ENCODE data around the gene EXTL2.
A peak's percentile ranks its signal among the peaks of the same experiment; 100 is the strongest.
"Not testable (repeated sequence)": the region's sequence is repeated elsewhere in the genome, so short reads cannot be mapped to it uniquely, and the experiment has no call there.

EXTL2 gene

GRCh38 chr1:100894603-100895539 is at the start of gene EXTL2:
Gene EXTL2 (minus strand): TSS chr1:100894842. CDS start chr1:100888757, 6,085 bp downstream.
- ATAC-seq: peak; percentile 22
- peak; percentile 83 for DNase-seq

DNA sequence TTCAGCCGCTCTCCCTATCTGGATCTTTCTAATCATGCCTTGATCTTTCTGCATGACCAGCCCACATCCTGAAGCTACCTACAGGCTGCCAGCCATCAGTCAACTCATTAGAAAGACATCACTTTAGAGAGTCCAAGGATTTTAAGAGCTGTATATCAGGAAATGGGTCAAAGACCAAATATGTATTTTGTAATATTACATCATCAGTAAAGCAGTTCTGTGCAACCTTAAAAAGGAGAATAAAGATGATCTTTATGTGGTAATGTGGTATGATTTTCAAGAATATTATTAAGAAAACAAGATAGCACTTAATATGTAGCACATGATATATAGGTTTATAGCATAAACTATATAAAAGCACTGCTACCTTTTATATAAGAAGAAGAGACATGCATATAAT is 48.9 kb upstream of the EXTL2 start:
- DNase-seq: no peak
- no peak for ATAC-seq

GRCh38 chr1:100942304-100943046 is 47.8 kb upstream of the EXTL2 start:
- DNase-seq: no peak
- ATAC-seq: no peak

GRCh38 chr1:100941580-100942216 is 47.1 kb upstream of the EXTL2 start:
- ATAC-seq (peak; percentile 44), DNase-seq (no peak)

- DNase-seq (peak; percentile 49), ATAC-seq (peak; percentile 92)
These were observed 46.5 kb upstream of the EXTL2 start for GRCh38 chr1:100941098-100941527.

GRCh38 chr1:100936194-100936967 is 41.7 kb upstream of the EXTL2 start:
- DNase-seq (no peak), ATAC-seq (no peak)

GRCh38 chr1:100933555-100933954 is 38.9 kb upstream of the EXTL2 start:
- not testable (repeated sequence) for ATAC-seq, DNase-seq

GRCh38 chr1:100931716-100932115 is 37.1 kb upstream of the EXTL2 start:
- no peak for DNase-seq
- ATAC-seq: no peak

DNA sequence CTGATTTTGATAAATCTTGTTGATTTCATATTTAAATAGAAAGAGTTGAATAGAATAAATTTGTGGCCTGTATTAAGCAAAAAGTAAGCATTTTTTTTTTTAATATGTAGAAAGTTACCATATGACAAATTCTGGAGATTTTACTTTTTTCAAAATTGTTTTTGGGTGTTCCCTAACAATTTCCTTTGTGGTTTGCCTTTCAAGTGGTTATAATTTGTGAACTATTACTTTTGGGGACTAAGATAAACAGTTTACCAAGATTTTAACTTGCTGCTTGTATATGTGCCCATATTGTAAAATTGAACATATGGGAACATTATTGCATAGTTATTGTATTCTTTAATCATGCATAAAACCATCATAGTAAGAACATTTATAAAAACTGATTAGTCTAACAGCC is 35.9 kb upstream of the EXTL2 start:
- DNase-seq (no peak), ATAC-seq (no peak)

GRCh38 chr1:100928128-100928527 is 33.5 kb upstream of the EXTL2 start:
- DNase-seq (no peak), ATAC-seq (peak; percentile 50)

- DNase-seq (peak; percentile 27), ATAC-seq (peak; percentile 83)
These were observed 32.6 kb upstream of the EXTL2 start for GRCh38 chr1:100927276-100927675.

DNA sequence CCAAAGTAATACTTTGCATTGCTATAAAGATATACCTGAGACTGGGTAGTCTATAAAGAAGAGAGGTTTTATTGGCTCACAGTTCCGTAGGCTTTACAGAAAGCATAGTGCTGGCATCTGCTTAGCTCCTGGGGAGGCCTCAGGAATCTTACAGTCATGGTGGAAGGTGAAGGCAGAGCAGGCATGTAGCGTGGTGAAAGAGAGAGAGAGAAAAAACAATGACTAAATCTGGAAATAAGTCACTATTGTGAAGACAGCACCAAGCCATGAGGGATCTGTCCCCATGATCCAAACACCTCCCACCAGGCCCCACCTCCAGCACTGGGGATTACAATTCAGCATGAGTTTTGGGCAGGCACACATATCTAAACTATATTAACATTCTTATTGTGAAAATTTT is 31.6 kb upstream of the EXTL2 start:
- ATAC-seq (no peak), DNase-seq (no peak)

DNA sequence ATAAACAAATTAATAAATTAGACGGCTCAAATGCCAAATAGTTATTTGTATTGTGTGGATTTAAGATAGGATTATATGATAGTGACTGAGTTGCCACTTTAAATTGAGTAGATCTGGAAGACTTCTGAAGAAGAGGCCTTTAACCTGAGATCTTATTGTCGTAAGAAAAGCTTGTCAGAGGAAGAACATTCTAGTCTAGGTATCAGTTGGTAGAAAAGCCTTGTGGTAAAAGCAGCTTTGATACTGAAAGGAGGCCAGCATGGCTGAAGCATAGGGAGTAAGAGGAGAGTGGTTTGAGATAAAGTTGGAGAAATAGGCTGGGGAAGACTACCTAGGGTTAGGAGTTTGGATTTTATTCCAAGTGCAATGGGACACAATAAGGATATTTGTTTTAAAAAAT is 30.3 kb upstream of the EXTL2 start:
- DNase-seq (no peak), ATAC-seq (no peak)

DNA sequence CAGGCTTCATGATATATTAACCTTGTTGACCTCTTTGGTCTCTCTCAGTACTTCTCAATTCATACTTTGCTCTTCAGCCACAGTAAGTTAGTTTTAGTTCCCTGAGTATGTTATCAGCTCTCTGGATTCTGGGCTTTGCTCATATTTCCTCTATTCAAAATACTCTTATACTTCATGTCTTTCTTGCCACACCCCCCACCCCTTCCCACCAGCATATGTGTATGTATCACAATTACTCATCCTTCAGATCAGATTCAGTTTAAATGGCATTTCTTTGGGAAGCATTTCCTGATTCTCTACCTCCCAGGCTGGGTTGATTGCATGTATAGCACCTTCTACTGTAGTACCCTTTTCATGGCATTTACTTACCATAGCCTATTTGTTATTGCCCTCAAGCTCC is 29.6 kb upstream of the EXTL2 start:
- DNase-seq (no peak), ATAC-seq (no peak)

DNA sequence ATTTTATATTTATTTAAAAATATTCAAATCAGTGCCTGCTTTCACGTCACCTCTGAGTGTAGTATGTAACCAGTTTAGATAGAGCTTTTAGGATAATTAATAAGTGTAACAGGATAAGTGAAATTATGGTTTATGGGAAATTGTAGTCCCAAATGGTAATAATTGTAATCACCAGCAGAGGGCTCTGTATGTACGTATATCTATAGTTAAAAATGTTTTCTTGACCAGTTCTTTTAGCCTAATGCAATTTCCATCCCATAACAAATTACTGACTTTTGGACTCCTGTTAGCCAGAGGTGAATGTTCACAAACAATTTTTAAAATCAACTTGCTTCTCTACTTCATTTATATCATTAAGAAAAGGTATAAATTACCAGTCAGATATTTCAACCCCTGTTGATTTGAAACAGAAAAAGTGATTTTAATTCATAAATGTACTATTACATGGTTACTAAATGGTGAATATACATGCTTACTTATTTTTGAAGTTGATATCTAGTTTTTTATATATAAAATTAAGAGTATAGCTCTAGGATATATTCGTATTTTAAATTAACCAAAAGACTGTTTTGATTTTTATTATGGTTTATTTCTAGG is 26.6 kb upstream of the EXTL2 start:
- ATAC-seq: no peak

GRCh38 chr1:100912019-100912418 is 17.4 kb upstream of the EXTL2 start:
- ATAC-seq: no peak

More for the DNA sequence above, 26.6 kb upstream of the EXTL2 start:
- DNase-seq: no peak

GRCh38 chr1:100909018-100909417 is 14.4 kb upstream of the EXTL2 start:
- ATAC-seq (no peak), DNase-seq (no peak)

More at GRCh38 chr1:100912019-100912418, 17.4 kb upstream of the EXTL2 start:
- no peak for DNase-seq

DNA sequence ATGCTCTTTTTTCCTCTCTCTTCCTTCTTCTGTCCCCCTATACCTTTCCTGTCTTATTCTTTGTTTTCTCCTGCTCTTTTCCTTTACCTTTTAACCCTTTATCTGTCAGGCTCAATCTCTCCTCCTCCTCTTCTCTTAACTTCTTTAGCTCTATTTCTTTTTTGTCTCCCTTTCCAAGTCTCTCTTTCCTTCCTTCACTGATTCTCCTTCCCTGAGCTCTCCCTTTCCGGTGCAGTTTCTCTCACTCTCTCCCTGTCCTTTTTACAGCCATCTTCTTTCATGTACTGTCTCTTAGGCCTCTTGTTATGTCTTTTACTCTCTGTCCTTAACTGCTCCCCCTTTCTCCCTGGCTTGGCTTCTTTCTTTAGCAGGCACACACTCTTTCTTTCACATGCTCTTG is 13.2 kb upstream of the EXTL2 start:
- DNase-seq (no peak), ATAC-seq (no peak)

- DNase-seq: no peak
- no peak for ATAC-seq
These were observed 10.5 kb upstream of the EXTL2 start for GRCh38 chr1:100905181-100905580.

GRCh38 chr1:100904528-100904927 is 9.9 kb upstream of the EXTL2 start:
- ATAC-seq: no peak

GRCh38 chr1:100903777-100904176 is 9.1 kb upstream of the EXTL2 start:
- DNase-seq: no peak
- no peak for ATAC-seq

More at GRCh38 chr1:100904528-100904927, 9.9 kb upstream of the EXTL2 start:
- DNase-seq: no peak
